Peyer's patch (tissue), 4 donors: ENCODE measurements around the gene SUGP1. TPM values are rescaled to one million over a fixed set of nuclear protein-coding genes. Genes with fewer than 3 reads are reported as not detected.

Experiments used
- DNase-seq, 3 donors: peaks; one replicate each; pipeline ENCODE4 v3.0.0-alpha.2; 2017 to 2019
- H3K27ac ChIP-seq, 4 donors: fragments of 200-600 bp; sonication (generic); one replicate each; pipeline ENCODE4 v1.5.1; 2016 to 2019
- H3K27me3 ChIP-seq, 2 donors: fragments of 200-600 bp; sonication (generic); one replicate each; pipeline ENCODE4 v1.5.1; 2019
- H3K36me3 ChIP-seq, 3 donors: fragments of 200-600 bp; sonication (generic); one replicate each; pipeline ENCODE4 v1.5.1; 2016 to 2019
- H3K4me1 ChIP-seq, 4 donors: fragments of 200-600 bp; sonication (generic); one replicate each; pipeline ENCODE4 v1.5.1; 2016 to 2019
- H3K4me3 ChIP-seq, 4 donors: fragments of 200-600 bp; sonication (generic); 1 replicate in 3 of 4; 2 replicates in 1 of 4; pipeline ENCODE4 v1.5.1; 2016 to 2019; ENCODE audit warnings: mild to moderate bottlenecking in 1 of 4
- H3K9me3 ChIP-seq, 4 donors: fragments of 200-600 bp; sonication (generic); one replicate each; pipeline ENCODE4 v1.5.1; 2016 to 2019; ENCODE audit warnings: mild to moderate bottlenecking in 1 of 4
- CTCF ChIP-seq, 6 experiments: fragments of 450-650 bp in 4 of 6; fragments of 200-600 bp in 2 of 6; sonication (generic) in 1 of 6; IDR thresholded peaks; one replicate each; pipeline ENCODE4 v1.5.1; 2017 to 2019; ENCODE audit warnings: antibody characterized with exemption in 6 of 6, mild to moderate bottlenecking in 3 of 6, moderate library complexity in 1 of 6
- POLR2A ChIP-seq, 2 donors: fragments of 450-650 bp; IDR thresholded peaks; one replicate each; pipeline ENCODE4 v1.5.1; 2017; ENCODE audit warnings: antibody characterized with exemption in 2 of 2, mild to moderate bottlenecking in 2 of 2, moderate library complexity in 2 of 2
- total RNA-seq, 4 donors: library from RNA; depleted of rRNA; stranded (reverse); fragments of >200 nt; gene quantifications; one replicate each; pipeline ENCODE4 v1.1.0, GENCODE V29; 2016

Gene SUGP1
- total RNA-seq, 4 donors from 2014 or later = 49.5 to 58.6 (median 55.2) TPM

DNA sequence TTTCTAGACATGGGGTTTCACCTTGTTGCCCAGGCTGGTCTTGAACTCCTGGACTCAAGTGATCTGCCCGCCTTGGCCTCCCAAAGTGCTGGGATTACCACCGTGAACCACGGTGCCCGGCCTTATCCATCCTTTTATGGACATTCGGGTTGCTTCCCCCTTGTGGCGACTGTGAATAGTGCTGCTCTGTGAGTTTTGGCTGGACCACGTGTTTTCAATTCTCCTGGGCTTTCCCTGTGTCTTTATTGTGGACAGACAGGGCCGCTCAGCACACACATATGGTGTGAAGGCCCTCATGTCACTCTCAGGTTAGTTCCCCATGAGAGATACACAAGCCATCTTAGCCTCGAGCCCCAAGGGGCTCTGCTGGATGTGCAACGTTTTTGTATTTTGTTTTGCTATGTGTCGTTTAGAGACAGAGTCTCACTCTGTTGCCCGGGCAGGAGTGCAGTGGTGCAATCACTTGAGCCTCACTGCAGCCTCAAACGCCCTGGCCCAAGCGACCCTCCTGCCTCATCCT is 40.8 kb upstream of the SUGP1 start:
- TF ChIP-seq CTCF (IDR thresholded peaks at IDR 0.05) = peak; percentile 79 to 87 (median 82)
- no peak for TF ChIP-seq POLR2A (IDR thresholded peaks at IDR 0.05)
- Histone ChIP-seq H3K27ac (peak overlapping the region in 1 of 4 donors; percentile 39), H3K4me1 (peaks cover 0 to 16% (median 0%) of the 10 kb centered on the region in 4 donors), H3K27me3 (no peaks in the 10 kb centered on the region), H3K36me3 (peaks cover 0 to 17% (median 0%) of the 10 kb centered on the region in 3 donors), H3K4me3 (no peak overlapping the region), H3K9me3 (no peaks in the 10 kb centered on the region)
- peak; percentile 75 to 90 (median 77) for DNase-seq

DNA sequence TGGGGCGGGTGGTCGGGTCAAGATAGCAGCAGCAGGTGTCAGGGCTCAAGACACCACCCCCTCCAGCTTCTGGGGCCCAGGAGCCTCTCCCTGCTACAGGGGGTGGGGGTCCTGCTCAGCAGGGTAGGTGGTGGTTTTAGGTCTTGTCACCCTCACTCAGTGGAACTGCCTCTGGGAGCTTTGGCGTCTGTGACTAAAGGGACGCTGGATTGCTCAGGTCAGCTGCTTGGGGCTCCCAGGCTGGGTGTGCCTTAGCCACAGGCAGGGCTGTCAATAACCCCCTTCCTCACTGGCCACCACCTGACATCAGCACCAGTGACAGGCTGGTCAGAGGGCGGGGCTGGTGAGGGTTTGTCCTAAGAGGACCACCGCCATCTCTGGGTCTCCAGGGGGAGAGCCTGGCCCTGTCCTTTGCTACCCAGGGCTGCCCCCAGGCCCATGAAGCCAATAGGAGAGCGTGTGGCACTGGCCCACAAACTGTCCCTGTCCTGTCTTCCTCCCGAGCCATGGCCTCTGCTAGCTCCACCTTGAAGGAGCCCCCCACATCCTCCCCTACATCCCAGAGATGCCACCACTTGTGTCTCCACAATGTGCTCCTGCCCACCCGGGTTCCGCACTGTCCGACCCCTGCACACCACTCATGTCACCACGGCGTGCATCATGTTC is 36.7 kb upstream of the SUGP1 start:
- Histone ChIP-seq H3K36me3 (peaks cover 0 to 58% (median 0%) of the 10 kb centered on the region in 3 donors), H3K9me3 (no peaks in the 10 kb centered on the region)

DNA sequence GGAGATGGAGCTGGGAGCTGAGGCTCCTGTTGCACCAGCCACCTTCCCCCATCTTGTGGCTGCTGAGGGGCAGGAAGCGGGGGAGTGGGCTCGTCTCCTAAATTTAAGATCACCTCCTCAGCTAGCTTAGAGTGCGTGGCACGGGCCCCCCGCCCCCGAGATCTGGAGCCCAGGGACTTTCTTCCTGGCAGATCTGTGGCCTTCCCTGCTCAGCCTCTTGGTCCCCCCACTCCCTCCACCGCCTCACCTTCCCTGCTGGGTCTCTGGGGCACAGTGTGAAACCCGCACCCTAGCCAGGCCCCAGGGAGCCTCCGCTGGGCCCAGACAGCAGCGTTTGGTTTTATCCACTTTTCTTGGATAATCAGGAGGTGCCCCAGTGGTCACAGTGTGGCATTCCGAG is 36.2 kb upstream of the SUGP1 start:
- Histone ChIP-seq H3K27ac (no peak overlapping the region), H3K4me3 (no peak overlapping the region), H3K4me1 (no peaks in the 10 kb centered on the region), H3K36me3 (peaks cover 0 to 63% (median 0%) of the 10 kb centered on the region in 3 donors), H3K27me3 (no peaks in the 10 kb centered on the region), H3K9me3 (no peaks in the 10 kb centered on the region)
- no peak for DNase-seq
- TF ChIP-seq CTCF (IDR thresholded peaks at IDR 0.05) (no peak), POLR2A (IDR thresholded peaks at IDR 0.05) (no peak)

More for the DNA sequence above, 36.7 kb upstream of the SUGP1 start:
- H3K27me3 ChIP-seq = no peaks in the 10 kb centered on the region
- no peak for DNase-seq
- no peak overlapping the region for H3K4me3 ChIP-seq
- no peaks in the 10 kb centered on the region for H3K4me1 ChIP-seq
- TF ChIP-seq CTCF (IDR thresholded peaks at IDR 0.05) = no peak
- no peak for TF ChIP-seq POLR2A (IDR thresholded peaks at IDR 0.05)
- no peak overlapping the region for H3K27ac ChIP-seq

GRCh38 chr19:19355606-19356139 is 35.4 kb upstream of the SUGP1 start:
- no peaks in the 10 kb centered on the region for H3K4me1 ChIP-seq
- peaks cover 0 to 71% (median 0%) of the 10 kb centered on the region in 3 donors for H3K36me3 ChIP-seq
- H3K9me3 ChIP-seq = no peaks in the 10 kb centered on the region
- H3K4me3 ChIP-seq = no peak overlapping the region
- TF ChIP-seq POLR2A (IDR thresholded peaks at IDR 0.05) = no peak
- TF ChIP-seq CTCF (IDR thresholded peaks at IDR 0.05) = no peak
- H3K27me3 ChIP-seq = no peaks in the 10 kb centered on the region
- DNase-seq = no peak
- H3K27ac ChIP-seq = no peak overlapping the region

DNA sequence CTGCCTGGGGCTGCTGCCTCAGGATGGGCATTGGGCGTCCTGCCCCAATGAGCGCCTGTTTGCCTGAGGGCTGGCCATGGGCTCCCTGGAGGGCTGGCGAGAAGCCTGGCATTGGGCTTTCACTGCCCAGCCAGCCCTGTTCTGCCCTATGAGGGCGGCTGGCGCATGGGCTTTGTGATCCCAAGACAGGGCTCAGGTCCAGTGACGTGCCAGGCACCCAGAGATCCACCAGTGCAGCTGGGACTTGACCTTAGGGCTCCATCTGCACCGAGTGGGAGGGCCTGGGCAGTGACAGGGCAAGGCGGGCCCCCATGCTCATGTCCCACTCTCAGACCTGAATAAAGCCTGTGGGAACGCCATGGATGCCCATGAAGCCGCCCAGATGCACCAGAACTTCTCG is 34.6 kb upstream of the SUGP1 start:
- H3K4me1 ChIP-seq = no peaks in the 10 kb centered on the region
- no peaks in the 10 kb centered on the region for H3K27me3 ChIP-seq
- TF ChIP-seq POLR2A (IDR thresholded peaks at IDR 0.05) (no peak), CTCF (IDR thresholded peaks at IDR 0.05) (no peak)
- no peak for DNase-seq
- no peaks in the 10 kb centered on the region for H3K9me3 ChIP-seq
- no peak overlapping the region for H3K27ac ChIP-seq
- H3K4me3 ChIP-seq = no peak overlapping the region
- H3K36me3 ChIP-seq = peaks cover 0 to 77% (median 0%) of the 10 kb centered on the region in 3 donors
